Hepatocyte (in vitro differentiated cells): ENCODE data around the gene MPEG1. TPM values are rescaled to one million over a fixed set of nuclear protein-coding genes. Genes with fewer than 3 reads are reported as not detected.

ENCODE experiments used
- DNase-seq: peaks from one replicate; pipeline ENCODE4 v3.0.0-alpha.2; 2016; ENCODE audit warnings: low spot score
- H2AFZ ChIP-seq: fragments of 200-600 bp; sonication (generic); 2 replicates; pipeline ENCODE4 v1.6.0; 2016; ENCODE audit warnings: antibody characterized with exemption, mild to moderate bottlenecking
- H3K27ac ChIP-seq: fragments of 200-600 bp; sonication (generic); 2 replicates; pipeline ENCODE4 v1.5.1; 2016; ENCODE audit warnings: mild to moderate bottlenecking
- H3K27me3 ChIP-seq: fragments of 200-600 bp; sonication (generic); 2 replicates; pipeline ENCODE4 v1.6.1; 2016
- H3K36me3 ChIP-seq: fragments of 200-600 bp; sonication (generic); replicated peaks from 2 replicates; pipeline ENCODE4 v1.5.1; 2016; ENCODE audit warnings: low read depth; ENCODE audit not compliant: insufficient read depth
- H3K4me1 ChIP-seq: fragments of 200-600 bp; sonication (generic); 2 replicates; pipeline ENCODE4 v1.5.1; 2016; ENCODE audit warnings: mild to moderate bottlenecking, moderate library complexity; ENCODE audit not compliant: insufficient read depth
- H3K4me2 ChIP-seq: fragments of 200-600 bp; sonication (generic); 2 replicates; pipeline ENCODE4 v1.6.0; 2016
- H3K4me3 ChIP-seq: fragments of 200-600 bp; sonication (generic); 2 replicates; pipeline ENCODE4 v1.5.1; 2016; ENCODE audit warnings: mild to moderate bottlenecking
- H3K79me2 ChIP-seq: fragments of 200-600 bp; sonication (generic); 2 replicates; pipeline ENCODE4 v1.6.0; 2017; ENCODE audit warnings: mild to moderate bottlenecking
- H3K9me2 ChIP-seq: fragments of 200-600 bp; sonication (generic); replicated peaks from 2 replicates; pipeline ENCODE4 v1.6.0; 2017; ENCODE audit warnings: mild to moderate bottlenecking; ENCODE audit not compliant: insufficient read depth
- H3K9me3 ChIP-seq: fragments of 200-600 bp; sonication (generic); 2 replicates; pipeline ENCODE4 v1.5.1; 2016; ENCODE audit warnings: low read depth, mild to moderate bottlenecking
- H4K20me1 ChIP-seq: fragments of 200-600 bp; sonication (generic); 2 replicates; pipeline ENCODE4 v1.6.0; 2016; ENCODE audit warnings: mild to moderate bottlenecking; ENCODE audit not compliant: insufficient read depth, poor library complexity, severe bottlenecking
- EZH2 ChIP-seq: fragments of 200-600 bp; sonication (generic); IDR thresholded peaks from 2 replicates; pipeline ENCODE4 v1.6.1; 2016; ENCODE audit warnings: antibody characterized with exemption, mild to moderate bottlenecking, borderline replicate concordance
- EZH2phosphoT487 ChIP-seq: fragments of 200-600 bp; sonication (generic); IDR thresholded peaks from one replicate; pipeline ENCODE4 v1.6.1; 2018; ENCODE audit warnings: antibody characterized with exemption, mild to moderate bottlenecking, low read depth, moderate library complexity; ENCODE audit not compliant: unreplicated experiment, severe bottlenecking
- WGBS: methylation state at CpG from one replicate; pipeline ENCODE4 v1.1.6; 2016; ENCODE audit warnings: low lambda C conversion rate; ENCODE audit errors: missing lambda C conversion rate; 5-methylcytosine and 5-hydroxymethylcytosine counted together
- polyA plus RNA-seq: library from polyadenylated mRNA; unstranded; fragments of >200 nt; fragmentation: Nextera tagmentation; extraction: Ambion mirVana; gene quantifications from 2 replicates; pipeline ENCODE4 v1.2.1, GENCODE V29; 2016
- total RNA-seq: library from RNA; depleted of rRNA; stranded (reverse); fragments of >200 nt; gene quantifications from 2 replicates; pipeline ENCODE4 v1.2.3, GENCODE V29; 2014
- TF ChIP-seq, protein P1 (sequence below): fragments of 200-600 bp; sonication (generic); IDR thresholded peaks from 2 replicates; pipeline ENCODE4 v1.5.1; 2016; ENCODE audit warnings: antibody characterized with exemption, mild to moderate bottlenecking; ENCODE audit not compliant: poor library complexity

Gene MPEG1
- total RNA-seq (0.04 and 0.57 TPM in 2 replicates), polyA plus RNA-seq (not detected in 2 replicates)

DNA sequence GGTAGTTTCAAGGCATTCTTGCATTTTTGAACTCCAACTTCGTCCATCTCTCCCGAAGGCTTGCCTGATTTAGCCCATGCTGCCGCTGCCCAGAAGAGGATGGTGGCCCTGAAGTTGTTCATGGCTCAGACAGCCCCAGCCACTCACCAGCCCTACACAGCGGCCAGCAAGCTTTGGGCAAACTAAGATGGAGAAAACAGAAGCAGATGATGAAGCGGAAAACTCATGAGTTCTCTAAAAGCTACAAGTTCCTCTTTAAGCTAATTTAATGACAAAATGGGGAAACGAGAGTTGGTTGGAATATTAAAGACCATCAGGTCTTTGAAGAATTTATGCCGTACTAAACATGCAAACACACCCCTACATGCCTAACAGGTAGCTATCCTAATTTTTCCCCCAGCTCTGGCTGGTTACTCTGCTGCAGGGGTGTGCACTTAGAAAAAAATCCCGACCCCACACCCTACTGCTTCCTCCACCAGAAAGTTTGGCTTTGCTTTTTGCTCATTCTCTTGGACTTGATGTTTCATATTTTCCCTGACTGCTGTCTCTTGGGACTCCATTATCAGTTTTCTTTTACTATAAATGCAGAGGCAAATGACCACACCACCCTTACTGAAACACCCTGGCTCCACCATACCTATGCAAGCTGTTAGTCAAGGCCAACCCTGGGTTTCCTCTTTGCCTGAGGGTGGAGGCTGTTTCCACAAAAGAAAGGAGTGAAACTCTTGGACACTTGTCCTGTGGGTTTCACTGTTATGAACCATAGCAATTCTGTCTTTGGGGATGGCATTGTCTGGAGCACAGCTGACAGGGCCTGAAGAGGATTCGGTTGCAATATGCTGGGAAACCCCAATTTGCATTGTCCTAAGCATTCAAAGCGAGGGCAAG is at the start of gene MPEG1:
TSS of gene MPEG1 (minus strand) at position 184 of the 888 bp plus-strand sequence. CDS start at position 122, 62 bp downstream.
- Histone ChIP-seq H3K27ac (no peak within 1 kb of the TSS), H2AFZ (no peak within 1 kb of the TSS), H3K36me3 (no peaks in the 10 kb centered on the region), H4K20me1 (no peaks in the 10 kb centered on the region), H3K79me2 (no peaks in the 10 kb centered on the region), H3K9me3 (no peaks in the 10 kb centered on the region), H3K9me2 (no peaks in the 10 kb centered on the region), H3K27me3 (no peaks in the 10 kb centered on the region), H3K4me2 (no peak within 1 kb of the TSS), H3K4me3 (no peak within 1 kb of the TSS), H3K4me1 (no peaks in the 10 kb centered on the region)
- TF ChIP-seq EZH2phosphoT487 (no peak), EZH2 (no peak)
- TF ChIP-seq, protein P1, sequence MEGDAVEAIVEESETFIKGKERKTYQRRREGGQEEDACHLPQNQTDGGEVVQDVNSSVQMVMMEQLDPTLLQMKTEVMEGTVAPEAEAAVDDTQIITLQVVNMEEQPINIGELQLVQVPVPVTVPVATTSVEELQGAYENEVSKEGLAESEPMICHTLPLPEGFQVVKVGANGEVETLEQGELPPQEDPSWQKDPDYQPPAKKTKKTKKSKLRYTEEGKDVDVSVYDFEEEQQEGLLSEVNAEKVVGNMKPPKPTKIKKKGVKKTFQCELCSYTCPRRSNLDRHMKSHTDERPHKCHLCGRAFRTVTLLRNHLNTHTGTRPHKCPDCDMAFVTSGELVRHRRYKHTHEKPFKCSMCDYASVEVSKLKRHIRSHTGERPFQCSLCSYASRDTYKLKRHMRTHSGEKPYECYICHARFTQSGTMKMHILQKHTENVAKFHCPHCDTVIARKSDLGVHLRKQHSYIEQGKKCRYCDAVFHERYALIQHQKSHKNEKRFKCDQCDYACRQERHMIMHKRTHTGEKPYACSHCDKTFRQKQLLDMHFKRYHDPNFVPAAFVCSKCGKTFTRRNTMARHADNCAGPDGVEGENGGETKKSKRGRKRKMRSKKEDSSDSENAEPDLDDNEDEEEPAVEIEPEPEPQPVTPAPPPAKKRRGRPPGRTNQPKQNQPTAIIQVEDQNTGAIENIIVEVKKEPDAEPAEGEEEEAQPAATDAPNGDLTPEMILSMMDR: no peak
- WGBS: 89% methylated on average over 10 of the region's 10 CpGs
- no peak for DNase-seq

- Histone ChIP-seq H3K4me2 (no peak overlapping the region), H3K27ac (no peak overlapping the region), H3K79me2 (no peaks in the 10 kb centered on the region), H2AFZ (no peak overlapping the region), H3K4me1 (no peaks in the 10 kb centered on the region), H3K9me3 (no peaks in the 10 kb centered on the region), H3K9me2 (no peaks in the 10 kb centered on the region), H4K20me1 (no peaks in the 10 kb centered on the region), H3K4me3 (no peak overlapping the region), H3K27me3 (no peaks in the 10 kb centered on the region), H3K36me3 (no peaks in the 10 kb centered on the region)
- 83% methylated on average over 7 of the region's 7 CpGs for WGBS
- TF ChIP-seq EZH2phosphoT487: no peak
- no peak for DNase-seq
Measured at GRCh38 chr11:59262177-59262818, 49.6 kb upstream of the MPEG1 start.

DNA sequence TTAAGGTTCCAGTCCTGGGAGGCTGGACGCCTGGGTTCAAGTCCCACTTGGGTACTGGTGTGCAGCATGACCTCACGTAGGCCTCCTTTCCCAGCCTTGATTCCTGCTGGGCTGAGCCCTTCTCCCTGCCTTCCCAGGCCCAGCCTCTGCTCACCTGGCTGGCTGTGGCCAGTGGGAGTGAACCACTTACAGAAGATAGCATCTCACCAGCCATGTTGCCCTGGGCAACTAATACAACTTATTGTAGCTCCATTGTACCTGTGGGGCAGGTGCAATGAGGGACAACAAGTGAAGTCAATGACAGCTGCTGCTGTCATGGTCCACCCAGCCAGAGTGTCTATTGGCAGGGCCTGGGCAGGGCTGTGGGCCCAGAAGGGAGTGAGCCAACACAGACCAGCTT is 48.4 kb upstream of the MPEG1 start:
- no peaks in the 10 kb centered on the region for H3K27me3 ChIP-seq
- H3K36me3 ChIP-seq: no peaks in the 10 kb centered on the region
- no peak overlapping the region for H2AFZ ChIP-seq
- H3K4me1 ChIP-seq: no peaks in the 10 kb centered on the region
- no peak for DNase-seq
- H3K9me3 ChIP-seq: no peaks in the 10 kb centered on the region
- H4K20me1 ChIP-seq: no peaks in the 10 kb centered on the region
- H3K4me2 ChIP-seq: no peak overlapping the region
- TF ChIP-seq, protein P1: no peak
- TF ChIP-seq EZH2phosphoT487 (no peak), EZH2 (no peak)
- 81% methylated on average over 2 of the region's 2 CpGs for WGBS
- no peaks in the 10 kb centered on the region for H3K79me2 ChIP-seq
- H3K4me3 ChIP-seq: no peak overlapping the region
- no peaks in the 10 kb centered on the region for H3K9me2 ChIP-seq
- no peak overlapping the region for H3K27ac ChIP-seq

GRCh38 chr11:59259867-59260475 is 47.2 kb upstream of the MPEG1 start:
- Histone ChIP-seq H3K9me2 (no peaks in the 10 kb centered on the region), H3K36me3 (no peaks in the 10 kb centered on the region), H2AFZ (no peak overlapping the region), H3K4me1 (no peaks in the 10 kb centered on the region), H3K79me2 (no peaks in the 10 kb centered on the region), H3K27me3 (no peaks in the 10 kb centered on the region), H3K4me3 (no peak overlapping the region), H3K4me2 (no peak overlapping the region), H4K20me1 (no peaks in the 10 kb centered on the region), H3K27ac (no peak overlapping the region), H3K9me3 (no peaks in the 10 kb centered on the region)
- TF ChIP-seq EZH2 (no peak), EZH2phosphoT487 (no peak)
- TF ChIP-seq, protein P1: no peak
- DNase-seq: no peak
- WGBS: 95% methylated on average over 9 of the region's 9 CpGs
